K562 (cell line): ENCODE results near the gene CD82. TPM values are rescaled to one million over a fixed set of nuclear protein-coding genes. Genes with fewer than 3 reads are reported as not detected.

ENCODE experiments used
- ATF2 ChIP-seq: sonication (generic); formaldehyde crosslinking; IDR thresholded peaks from 2 replicates; pipeline ENCODE4 v1.8.1; 2022; ENCODE audit warnings: missing genetic modification reagents
- BCLAF1 ChIP-seq, 2 experiments: fragments of 450-650 bp in 1 of 2; IDR thresholded peaks; 2 replicates each; pipeline ENCODE4 v1.6.1; 2011 to 2017; ENCODE audit warnings: low read depth in 2 of 2, antibody characterized with exemption in 1 of 2, borderline replicate concordance in 1 of 2, low read length in 1 of 2, mild to moderate bottlenecking in 1 of 2, mixed read lengths in 1 of 2; ENCODE audit not compliant: control insufficient read depth in 1 of 2
- CBX1 ChIP-seq: sonication (generic); IDR thresholded peaks from 2 replicates; pipeline ENCODE4 v1.6.1; 2016; ENCODE audit warnings: antibody characterized with exemption, low read depth, mild to moderate bottlenecking
- E2F4 ChIP-seq: sonication (generic); formaldehyde crosslinking; IDR thresholded peaks from 2 replicates; pipeline ENCODE4 v1.8.0; 2022; ENCODE audit warnings: mild to moderate bottlenecking, low read depth, missing genetic modification reagents
- ETS2 ChIP-seq: IDR thresholded peaks from 2 replicates; pipeline ENCODE4 v1.6.1; 2016; ENCODE audit warnings: borderline replicate concordance, missing genetic modification characterization, mild to moderate bottlenecking, moderate library complexity, missing compliant biosample characterization; ENCODE audit not compliant: poor library complexity, severe bottlenecking
- EWSR1 ChIP-seq: fragments of 450-650 bp; IDR thresholded peaks from 2 replicates; pipeline ENCODE4 v1.6.1; 2018; ENCODE audit warnings: borderline replicate concordance, mild to moderate bottlenecking, low read depth, moderate library complexity; ENCODE audit not compliant: partially characterized antibody
- GTF2E2 ChIP-seq: fragments of 200-800 bp; sonication (Bioruptor generic); IDR thresholded peaks from 2 replicates; pipeline ENCODE4 v1.6.1; 2016; ENCODE audit warnings: missing genetic modification characterization, missing compliant biosample characterization
- MAX ChIP-seq: sonication (generic); formaldehyde crosslinking; IDR thresholded peaks from 2 replicates; pipeline ENCODE4 v1.9.0; 2022; ENCODE audit warnings: mild to moderate bottlenecking, missing genetic modification reagents
- RBM34 ChIP-seq: fragments of 200-400 bp; formaldehyde crosslinking; IDR thresholded peaks from 2 replicates; pipeline ENCODE4 v1.6.1; 2018; ENCODE audit warnings: low read length, borderline replicate concordance; ENCODE audit not compliant: insufficient read depth
- SMARCA5 ChIP-seq: fragments of 450-650 bp; IDR thresholded peaks from 2 replicates; pipeline ENCODE4 v1.6.1; 2016
- SMARCC2 ChIP-seq: fragments of 450-650 bp; IDR thresholded peaks from 2 replicates; pipeline ENCODE4 v1.6.1; 2017; ENCODE audit warnings: antibody characterized with exemption, moderate library complexity, mild to moderate bottlenecking, low read depth
- SMARCE1 ChIP-seq: fragments of 450-650 bp; IDR thresholded peaks from 2 replicates; pipeline ENCODE4 v1.7.1; 2016; ENCODE audit warnings: mild to moderate bottlenecking
- TRIM25 ChIP-seq: fragments of 450-650 bp; IDR thresholded peaks from 2 replicates; pipeline ENCODE4 v1.7.0; 2016; ENCODE audit warnings: borderline replicate concordance
- ZNF398 ChIP-seq: fragments of 250-450 bp; sonication (Bioruptor Pico); IDR thresholded peaks from 2 replicates; pipeline ENCODE4 v1.8.0; 2021; ENCODE audit warnings: moderate library complexity, mild to moderate bottlenecking, inconsistent platforms
- ZNF445 ChIP-seq: fragments of 250-450 bp; sonication (Bioruptor Pico); IDR thresholded peaks from 2 replicates; pipeline ENCODE4 v1.4.0; 2020; ENCODE audit warnings: low read depth, mild to moderate bottlenecking, moderate library complexity
- polyA plus RNA-seq, 8 experiments: library from polyadenylated mRNA; depleted of rRNA in 4 of 8; stranded (reverse) in 5 of 8; unstranded in 3 of 8; fragments of >200 nt; fragmentation: Nextera tagmentation in 2 of 8; fragmentation: Illumina TruSeq in 1 of 8; extraction: Ambion mirVana in 2 of 8; extraction: Trizol in 1 of 8; gene quantifications; 2 replicates each; pipeline versions ENCODE4 v1.2.1 to v1.2.3, GENCODE V29; 2011 to 2014; ENCODE audit warnings: inconsistent platforms in 1 of 8, missing spikeins in 1 of 8
- total RNA-seq, 7 experiments: library from RNA; depleted of rRNA in 6 of 7; stranded (reverse); fragments of >200 nt in 6 of 7; fragmentation: Illumina TruSeq in 2 of 7; extraction: Trizol in 2 of 7; gene quantifications; 2 replicates each; pipeline versions ENCODE4 v1.2.1 to v1.2.3, GENCODE V29; 2011 to 2021; ENCODE audit warnings: low replicate concordance in 1 of 7

CD82 gene
- total and polyA plus RNA-seq, 9 of the 15 experiments (the other 6 are each of a cell fraction or from before 2014, with no cell fraction given) = 0.27 to 9.4 (median 3.0) TPM

GRCh38 chr11:44531116-44531504 lies 34.4 kb upstream of the CD82 start (continued):
- TF ChIP-seq ATF2 (CRISPR knock-in tag) (no peak), TRIM25 (no peak), SMARCA5 (peak; percentile 36; the same call in 1 of the 2 replicates), CBX1 (no peak), MAX (CRISPR knock-in tag) (peak; percentile 96), E2F4 (CRISPR knock-in tag) (no peak), SMARCC2 (no peak), ZNF445 (CRISPR knock-in tag) (no peak), ETS2 (tag) (no peak), GTF2E2 (tag) (no peak), EWSR1 (no peak), SMARCE1 (peak; percentile 44; the same call in 1 of the 2 replicates), BCLAF1 (IDR thresholded peaks at IDR 0.05; ENCODE audit: borderline replicate concordance in 1 of 2, control insufficient read depth in 1 of 2, low read depth in 2 of 2, low read length in 1 of 2) (peak in 1 of 2 experiments; percentile 63; a peak in 1 of 4 replicates), RBM34 (no peak), ZNF398 (no peak)
